H9 (cell line): ENCODE measurements around the gene CERS6. TPM values are rescaled to one million over a fixed set of nuclear protein-coding genes. Genes with fewer than 3 reads are reported as not detected.

Source experiments
- DNase-seq: peaks from one replicate; pipeline ENCODE4 v3.0.0-alpha.2; 2017
- H2AFZ ChIP-seq: one replicate; pipeline ENCODE4 v1.6.1; 2013; ENCODE audit warnings: mild to moderate bottlenecking, low read length, control low read depth, moderate library complexity
- H2AK5ac ChIP-seq: 2 replicates; pipeline ENCODE4 v1.6.1; 2013; ENCODE audit warnings: low read length, control low read depth, mixed read lengths; ENCODE audit not compliant: insufficient read length
- H2BK120ac ChIP-seq: one replicate; pipeline ENCODE4 v1.6.1; 2013; ENCODE audit warnings: low read depth, mild to moderate bottlenecking, low read length, control low read depth, inconsistent platforms; ENCODE audit not compliant: poor library complexity, severe bottlenecking
- H2BK12ac ChIP-seq: 2 replicates; pipeline ENCODE4 v1.6.1; 2013; ENCODE audit warnings: low read length, control low read depth, mixed read lengths, low read depth; ENCODE audit not compliant: insufficient read length
- H2BK15ac ChIP-seq: 2 replicates; pipeline ENCODE4 v1.6.1; 2013; ENCODE audit warnings: low read depth, low read length, control low read depth
- H2BK20ac ChIP-seq: one replicate; pipeline ENCODE4 v1.6.1; 2013; ENCODE audit warnings: low read depth, mild to moderate bottlenecking, low read length, control low read depth, inconsistent platforms; ENCODE audit not compliant: poor library complexity, severe bottlenecking
- H2BK5ac ChIP-seq: 2 replicates; pipeline ENCODE4 v1.6.1; 2013; ENCODE audit warnings: low read length, control low read depth, mixed read lengths; ENCODE audit not compliant: insufficient read length
- H3K14ac ChIP-seq: 2 replicates; pipeline ENCODE4 v1.6.1; 2013; ENCODE audit warnings: low read length, control low read depth; ENCODE audit not compliant: insufficient read depth
- H3K18ac ChIP-seq: 2 replicates; pipeline ENCODE4 v1.6.1; 2013; ENCODE audit warnings: low read depth, mild to moderate bottlenecking, mixed read lengths, low read length, control low read depth; ENCODE audit not compliant: insufficient read length
- H3K23ac ChIP-seq: 2 replicates; pipeline ENCODE4 v1.6.1; 2013; ENCODE audit warnings: low read length, control low read depth, mixed read lengths, low read depth; ENCODE audit not compliant: insufficient read length
- H3K23me2 ChIP-seq: 2 replicates; pipeline ENCODE4 v1.6.1; 2013; ENCODE audit warnings: low read depth, mild to moderate bottlenecking, mixed read lengths, low read length, control low read depth; ENCODE audit not compliant: insufficient read length, poor library complexity, severe bottlenecking
- H3K27ac ChIP-seq: 2 replicates; pipeline ENCODE4 v1.5.1; 2013; ENCODE audit warnings: low read length, control low read depth, mixed read lengths, low read depth; ENCODE audit not compliant: insufficient read length
- H3K27me3 ChIP-seq: 2 replicates; pipeline ENCODE4 v1.6.1; 2013; ENCODE audit warnings: low read length, control low read depth, inconsistent platforms; ENCODE audit not compliant: insufficient read depth
- H3K4ac ChIP-seq: 2 replicates; pipeline ENCODE4 v1.6.1; 2013; ENCODE audit warnings: low read depth, mild to moderate bottlenecking, control low read depth, inconsistent platforms, low read length, moderate library complexity
- H3K4me1 ChIP-seq: 2 replicates; pipeline ENCODE4 v1.6.1; 2013; ENCODE audit warnings: low read length, control low read depth, inconsistent platforms; ENCODE audit not compliant: insufficient read depth
- H3K4me2 ChIP-seq: 2 replicates; pipeline ENCODE4 v1.6.1; 2013; ENCODE audit warnings: low read length, control low read depth, mixed read lengths; ENCODE audit not compliant: insufficient read length, insufficient read depth
- H3K56ac ChIP-seq: 2 replicates; pipeline ENCODE4 v1.6.1; 2013; ENCODE audit warnings: low read depth, mild to moderate bottlenecking, mixed read lengths, low read length, control low read depth; ENCODE audit not compliant: insufficient read length
- H3K79me1 ChIP-seq: 2 replicates; pipeline ENCODE4 v1.6.1; 2013; ENCODE audit warnings: low read depth, mild to moderate bottlenecking, moderate library complexity, low read length, control low read depth, inconsistent platforms; ENCODE audit not compliant: insufficient read depth, poor library complexity, severe bottlenecking
- H3K79me2 ChIP-seq: 2 replicates; pipeline ENCODE4 v1.6.1; 2013; ENCODE audit warnings: low read length, control low read depth, inconsistent platforms; ENCODE audit not compliant: insufficient read depth
- H3K9ac ChIP-seq: 2 replicates; pipeline ENCODE4 v1.6.1; 2013; ENCODE audit warnings: low read length, control low read depth, mixed read lengths; ENCODE audit not compliant: insufficient read length; ENCODE audit errors: extremely low read depth
- H3K9me3 ChIP-seq: one replicate; pipeline ENCODE4 v1.6.1; 2013; ENCODE audit warnings: low read depth, low read length, inconsistent platforms; ENCODE audit not compliant: control insufficient read depth
- H3T11ph ChIP-seq: one replicate; pipeline ENCODE4 v1.6.1; 2013; ENCODE audit warnings: mild to moderate bottlenecking, low read length, control low read depth, inconsistent platforms
- H4K20me1 ChIP-seq: one replicate; pipeline ENCODE4 v1.6.1; 2013; ENCODE audit not compliant: control insufficient read depth, insufficient read length, insufficient read depth
- H4K5ac ChIP-seq: 2 replicates; pipeline ENCODE4 v1.6.1; 2013; ENCODE audit warnings: low read depth, mild to moderate bottlenecking, mixed read lengths, low read length, control low read depth; ENCODE audit not compliant: insufficient read length
- H4K8ac ChIP-seq: replicated peaks from 2 replicates; pipeline ENCODE4 v1.6.1; 2013; ENCODE audit warnings: low read length, control low read depth, mixed read lengths, low read depth; ENCODE audit not compliant: insufficient read length
- H4K91ac ChIP-seq: 2 replicates; pipeline ENCODE4 v1.6.1; 2013; ENCODE audit warnings: low read depth, mild to moderate bottlenecking, moderate library complexity, mixed read lengths, low read length, control low read depth; ENCODE audit not compliant: insufficient read length
- H3K27ac Mint-ChIP-seq, 3 experiments: 2 replicates in 2 of 3; 3 replicates in 1 of 3; pipeline ENCODE4 v1.8.0; 2020 to 2021; ENCODE audit warnings: mixed read lengths in 3 of 3, mild to moderate bottlenecking in 1 of 3, moderate library complexity in 1 of 3
- H3K27me3 Mint-ChIP-seq: 2 replicates; pipeline ENCODE4 v1.8.0; 2021; ENCODE audit warnings: low read depth, mild to moderate bottlenecking, moderate library complexity, mixed read lengths
- H3K36me3 Mint-ChIP-seq, 3 experiments: 2 replicates in 2 of 3; 3 replicates in 1 of 3; pipeline ENCODE4 v1.8.0; 2020 to 2021; ENCODE audit warnings: low read depth in 3 of 3, mixed read lengths in 3 of 3; ENCODE audit not compliant: insufficient read depth in 1 of 3
- H3K4me1 Mint-ChIP-seq, 2 experiments: 2 replicates each; pipeline ENCODE4 v1.8.0; 2020; ENCODE audit warnings: mixed read lengths in 2 of 2
- H3K4me3 Mint-ChIP-seq, 2 experiments: 2 replicates in 1 of 2; 3 replicates in 1 of 2; pipeline ENCODE4 v1.8.0; 2020 to 2021; ENCODE audit warnings: mild to moderate bottlenecking in 2 of 2, mixed read lengths in 2 of 2, moderate library complexity in 1 of 2
- H3K9me3 Mint-ChIP-seq, 2 experiments: 2 replicates in 1 of 2; 3 replicates in 1 of 2; pipeline ENCODE4 v1.8.0; 2020; ENCODE audit warnings: mild to moderate bottlenecking in 2 of 2, mixed read lengths in 2 of 2, moderate library complexity in 1 of 2
- WGBS: extraction: QIAGEN DNeasy Blood & Tissue Kit; methylation state at CpG from one replicate; pipeline ENCODE4 v1.1.7; 2013; ENCODE audit warnings: missing lambda C conversion rate, low lambda C conversion rate, mixed read lengths; ENCODE audit not compliant: insufficient read length; ENCODE audit errors: extremely low coverage; 5-methylcytosine and 5-hydroxymethylcytosine counted together
- total RNA-seq: library from RNA; stranded (reverse); gene quantifications from 2 replicates; pipeline ENCODE4 v1.2.1, GENCODE V29; 2021
- TF ChIP-seq, protein P1 (sequence below): fragments of 200-600 bp; sonication (generic); conservative IDR thresholded peaks from 3 replicates; pipeline ENCODE4 v1.8.0; 2021; ENCODE audit warnings: antibody characterized with exemption, mild to moderate bottlenecking

Gene CERS6
- total RNA-seq, 1 experiment from 2014 or later: 17.7 TPM

DNA sequence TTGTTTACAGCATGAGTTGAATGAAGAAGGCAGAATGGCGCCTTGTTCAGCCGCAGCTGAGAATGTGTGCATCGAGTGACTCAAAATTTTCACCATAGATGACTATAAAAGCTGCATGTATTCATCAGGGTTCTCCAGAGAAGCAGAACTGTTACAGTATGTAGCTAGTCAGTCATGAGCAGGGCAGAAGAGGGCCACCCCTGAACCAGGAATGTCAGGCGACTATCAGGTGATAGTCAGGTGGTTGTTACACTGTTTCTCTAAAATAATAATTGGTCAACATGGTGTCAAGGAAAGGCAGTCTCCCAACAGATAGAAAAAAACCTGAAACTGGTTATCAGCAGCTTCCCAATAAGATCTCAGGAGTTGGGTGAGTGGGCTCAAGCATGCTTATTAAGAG is 326.2 kb downstream of the CERS6 start:
- no peak overlapping the region for H3K9ac ChIP-seq
- Mint-ChIP-seq H3K27me3 (peaks cover 2% of the 10 kb centered on the region; the same call in 1 of the 2 replicates), H3K9me3 (peaks cover 0 to 3% of the 10 kb centered on the region in 2 experiments; a peak in 2 of 5 replicates), H3K27ac (no peak overlapping the region), H3K36me3 (peaks cover 2 to 7% (median 5%) of the 10 kb centered on the region in 3 experiments; a peak in 4 of 7 replicates), H3K4me1 (peaks cover 35 to 43% of the 10 kb centered on the region in 2 experiments), H3K4me3 (no peak overlapping the region)
- H3K56ac ChIP-seq: no peak overlapping the region
- no peak overlapping the region for H3K14ac ChIP-seq
- H3K79me1 ChIP-seq: no peaks in the 10 kb centered on the region
- no peak overlapping the region for H3T11ph ChIP-seq
- H2BK20ac ChIP-seq: no peak overlapping the region
- no peaks in the 10 kb centered on the region for H3K9me3 ChIP-seq
- no peaks in the 10 kb centered on the region for H3K79me2 ChIP-seq
- H2AFZ ChIP-seq: no peak overlapping the region
- H3K23ac ChIP-seq: no peak overlapping the region
- H3K23me2 ChIP-seq: no peaks in the 10 kb centered on the region
- H3K27ac ChIP-seq: no peak overlapping the region
- no peak overlapping the region for H3K4ac ChIP-seq
- H2BK120ac ChIP-seq: no peak overlapping the region
- H2BK5ac ChIP-seq: no peak overlapping the region
- H2AK5ac ChIP-seq: no peak overlapping the region
- no peak overlapping the region for H3K4me2 ChIP-seq
- no peak overlapping the region for H2BK15ac ChIP-seq
- H2BK12ac ChIP-seq: no peak overlapping the region
- WGBS: no CpG with 5 or more reads among the region's 4 CpGs
- H3K4me1 ChIP-seq: peaks cover 12% of the 10 kb centered on the region; the same call in 1 of the 2 replicates
- TF ChIP-seq, protein P1, sequence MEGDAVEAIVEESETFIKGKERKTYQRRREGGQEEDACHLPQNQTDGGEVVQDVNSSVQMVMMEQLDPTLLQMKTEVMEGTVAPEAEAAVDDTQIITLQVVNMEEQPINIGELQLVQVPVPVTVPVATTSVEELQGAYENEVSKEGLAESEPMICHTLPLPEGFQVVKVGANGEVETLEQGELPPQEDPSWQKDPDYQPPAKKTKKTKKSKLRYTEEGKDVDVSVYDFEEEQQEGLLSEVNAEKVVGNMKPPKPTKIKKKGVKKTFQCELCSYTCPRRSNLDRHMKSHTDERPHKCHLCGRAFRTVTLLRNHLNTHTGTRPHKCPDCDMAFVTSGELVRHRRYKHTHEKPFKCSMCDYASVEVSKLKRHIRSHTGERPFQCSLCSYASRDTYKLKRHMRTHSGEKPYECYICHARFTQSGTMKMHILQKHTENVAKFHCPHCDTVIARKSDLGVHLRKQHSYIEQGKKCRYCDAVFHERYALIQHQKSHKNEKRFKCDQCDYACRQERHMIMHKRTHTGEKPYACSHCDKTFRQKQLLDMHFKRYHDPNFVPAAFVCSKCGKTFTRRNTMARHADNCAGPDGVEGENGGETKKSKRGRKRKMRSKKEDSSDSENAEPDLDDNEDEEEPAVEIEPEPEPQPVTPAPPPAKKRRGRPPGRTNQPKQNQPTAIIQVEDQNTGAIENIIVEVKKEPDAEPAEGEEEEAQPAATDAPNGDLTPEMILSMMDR: no peak
- no peak overlapping the region for H3K18ac ChIP-seq
- no peak overlapping the region for H4K5ac ChIP-seq
- no peaks in the 10 kb centered on the region for H3K27me3 ChIP-seq
- no peak overlapping the region for H4K91ac ChIP-seq
- no peaks in the 10 kb centered on the region for H4K20me1 ChIP-seq
- no peak for DNase-seq
- H4K8ac ChIP-seq: no peak overlapping the region
